OCI-LY7 (cell line): ENCODE data around the gene PRICKLE2. TPM values are rescaled to one million over a fixed set of nuclear protein-coding genes. Genes with fewer than 3 reads are reported as not detected.

Experiments
- BruUV-seq: library from RNA; stranded (reverse); fragments of 400-500 nt; replicated peaks from 2 replicates; lab custom pipeline; 2021; lab: Mats Ljungman, UMichigan
- CTCF ChIA-PET: fragments of 300-600 bp; sonication (Branson Sonifier 250); formaldehyde crosslinking; loops from one replicate; lab custom pipeline; 2022; ENCODE audit warnings: antibody characterized with exemption; ENCODE audit not compliant: unreplicated experiment; lab: Charles Lee
- POLR2A ChIA-PET: fragments of 300-600 bp; sonication (Branson Sonifier 250); formaldehyde crosslinking; loops from one replicate; lab custom pipeline; 2022; ENCODE audit warnings: antibody characterized with exemption; lab: Charles Lee
- DNase-seq: peaks from one replicate; pipeline ENCODE4 v3.0.0-alpha.2; 2015; ENCODE audit warnings: low spot score
- H2AFZ ChIP-seq: fragments of 200-600 bp; sonication (generic), shearing (Covaris generic); 2 replicates; pipeline ENCODE4 v1.6.1; 2014; ENCODE audit warnings: mild to moderate bottlenecking, antibody characterized with exemption, low read length, moderate library complexity
- H3K27ac ChIP-seq: fragments of 200-600 bp; sonication (generic); 2 replicates; pipeline ENCODE4 v1.5.1; 2014; ENCODE audit warnings: mixed run types, low read depth, mild to moderate bottlenecking, moderate library complexity, low read length, inconsistent platforms; ENCODE audit not compliant: poor library complexity, severe bottlenecking
- H3K36me3 ChIP-seq: fragments of 200-600 bp; sonication (generic); 2 replicates; pipeline ENCODE4 v1.6.1; 2014; ENCODE audit warnings: mild to moderate bottlenecking, antibody characterized with exemption, low read length, moderate library complexity, mixed read lengths; ENCODE audit not compliant: insufficient read depth
- H3K4me1 ChIP-seq: fragments of 200-600 bp; sonication (generic); 2 replicates; pipeline ENCODE4 v1.5.1; 2014; ENCODE audit warnings: mild to moderate bottlenecking, low read length; ENCODE audit not compliant: insufficient read depth, poor library complexity, severe bottlenecking
- H3K4me2 ChIP-seq: fragments of 200-600 bp; sonication (generic); 2 replicates; pipeline ENCODE4 v1.6.1; 2014; ENCODE audit warnings: mild to moderate bottlenecking, low read length
- H3K4me3 ChIP-seq: fragments of 200-600 bp; sonication (generic); 2 replicates; pipeline ENCODE4 v1.5.1; 2014; ENCODE audit warnings: mild to moderate bottlenecking, low read depth, low read length; ENCODE audit not compliant: poor library complexity, severe bottlenecking
- H3K79me2 ChIP-seq: fragments of 200-600 bp; sonication (generic); 2 replicates; pipeline ENCODE4 v1.6.1; 2016; ENCODE audit warnings: low read depth, mild to moderate bottlenecking, low read length, moderate library complexity, mixed read lengths; ENCODE audit not compliant: insufficient read depth
- H3K9me2 ChIP-seq: fragments of 200-600 bp; sonication (generic); 2 replicates; pipeline ENCODE4 v1.6.1; 2016; ENCODE audit warnings: mild to moderate bottlenecking, low read length, mixed read lengths; ENCODE audit not compliant: insufficient read depth
- H3K9me3 ChIP-seq: fragments of 200-600 bp; sonication (generic); 2 replicates; pipeline ENCODE4 v1.6.1; 2014; ENCODE audit warnings: mild to moderate bottlenecking, mixed run types, low read length, mixed read lengths
- H4K20me1 ChIP-seq: fragments of 200-600 bp; sonication (generic); 2 replicates; pipeline ENCODE4 v1.6.1; 2014; ENCODE audit warnings: mild to moderate bottlenecking, antibody characterized with exemption, low read length, moderate library complexity, mixed read lengths; ENCODE audit not compliant: insufficient read depth
- CTCF ChIP-seq: fragments of 200-600 bp; sonication (generic); conservative IDR thresholded peaks from 2 replicates; pipeline ENCODE4 v1.5.1; 2014; ENCODE audit warnings: mild to moderate bottlenecking, antibody characterized with exemption, low read length, moderate library complexity, mixed read lengths
- EZH2phosphoT487 ChIP-seq: fragments of 200-600 bp; sonication (generic); IDR thresholded peaks from 2 replicates; pipeline ENCODE4 v1.6.1; 2018; ENCODE audit warnings: low read depth, borderline replicate concordance, mild to moderate bottlenecking, mixed run types, antibody characterized with exemption, low read length, moderate library complexity, mixed read lengths
- intact Hi-C: fragments of 100-400 bp; cut with micrococcal nuclease; formaldehyde crosslinking; loops from one replicate; pipeline ENCODE4 v1.10.0; 2022; ENCODE audit not compliant: unreplicated experiment
- total RNA-seq, 2 experiments: library from RNA; depleted of rRNA in 1 of 2; stranded (reverse); fragments of >200 nt in 1 of 2; shearing (Covaris generic) in 1 of 2; gene quantifications; 2 replicates each; pipeline ENCODE4 v1.2.3, GENCODE V29; 2014 to 2022

PRICKLE2 gene
- total RNA-seq, 2 experiments from 2014 or later: 2.0 to 3.9 TPM

- no peak for DNase-seq
- intact Hi-C loops: no loop called here
- CTCF ChIA-PET: no interaction called here
- Histone ChIP-seq H3K4me3 (no peak overlapping the region), H3K9me2 (no peaks in the 10 kb centered on the region), H3K4me2 (no peak overlapping the region), H3K4me1 (no peaks in the 10 kb centered on the region), H2AFZ (no peak overlapping the region), H4K20me1 (no peaks in the 10 kb centered on the region), H3K36me3 (no peaks in the 10 kb centered on the region), H3K9me3 (no peaks in the 10 kb centered on the region), H3K79me2 (no peaks in the 10 kb centered on the region), H3K27ac (no peak overlapping the region)
- BruUV-seq: no TSS peak
- POLR2A ChIA-PET: interaction anchor here (1.6 kb wide), 1 partner anchor 14 kb away, joined by 5 read pairs; no protein-coding TSS in a partner anchor
- TF ChIP-seq EZH2phosphoT487 (no peak), CTCF (no peak)
Measured at GRCh38 chr3:64053117-64053516, 172.1 kb downstream of the PRICKLE2 start.

- H3K9me2 ChIP-seq: no peaks in the 10 kb centered on the region
- H3K4me3 ChIP-seq: no peak overlapping the region
- H3K79me2 ChIP-seq: no peaks in the 10 kb centered on the region
- H3K4me2 ChIP-seq: no peak overlapping the region
- H3K9me3 ChIP-seq: no peaks in the 10 kb centered on the region
- no peaks in the 10 kb centered on the region for H4K20me1 ChIP-seq
- DNase-seq: no peak
- H3K36me3 ChIP-seq: no peaks in the 10 kb centered on the region
- POLR2A ChIA-PET: interaction anchor here (0.6 to 1.5 kb wide), 3 partner anchors 10 to 221 kb away, joined by 3 to 4 read pairs (median 3); no protein-coding TSS in a partner anchor
- intact Hi-C loops: no loop called here
- CTCF ChIA-PET: no interaction called here
- BruUV-seq: no TSS peak
- H3K4me1 ChIP-seq: no peaks in the 10 kb centered on the region
- H2AFZ ChIP-seq: no peak overlapping the region
- no peak overlapping the region for H3K27ac ChIP-seq
- TF ChIP-seq CTCF (no peak), EZH2phosphoT487 (no peak)
Measured at GRCh38 chr3:64049832-64050231, 175.4 kb downstream of the PRICKLE2 start.

- Histone ChIP-seq H3K9me3 (no peaks in the 10 kb centered on the region), H4K20me1 (no peaks in the 10 kb centered on the region), H3K79me2 (no peaks in the 10 kb centered on the region), H3K4me3 (no peak overlapping the region), H3K9me2 (no peaks in the 10 kb centered on the region), H3K4me2 (no peak overlapping the region), H3K36me3 (no peaks in the 10 kb centered on the region), H2AFZ (no peak overlapping the region), H3K4me1 (no peaks in the 10 kb centered on the region), H3K27ac (no peak overlapping the region)
- intact Hi-C loops: no loop called here
- TF ChIP-seq CTCF: no peak
- TF ChIP-seq EZH2phosphoT487: no peak
- BruUV-seq: no TSS peak
- ChIA-PET CTCF (no interaction called here), POLR2A (interaction anchor here (0.8 to 1.5 kb wide), 2 partner anchors 9 to 220 kb away, joined by 3 to 4 read pairs; no protein-coding TSS in a partner anchor)
- no peak for DNase-seq
Measured at GRCh38 chr3:64049136-64049535, 176.1 kb downstream of the PRICKLE2 start.
